Activated B cell treated with CpG ODN at 0.5 μM for 24 hours (primary cell): ENCODE data around the gene BRCA2. TPM values are rescaled to one million over a fixed set of nuclear protein-coding genes. Genes with fewer than 3 reads are reported as not detected.

ENCODE experiments used
- ATAC-seq: fragments of 200-7000 bp; cut with Tn5 transposase; one replicate; pipeline ENCODE4 v1.10.0; 2021; ENCODE audit warnings: low read depth, mild to moderate bottlenecking, moderate library complexity
- CTCF ChIA-PET: fragments of 350-600 bp; sonication (Branson Sonifier 250); formaldehyde crosslinking; loops from one replicate; lab custom pipeline; 2021; ENCODE audit warnings: antibody characterized with exemption; lab: Charles Lee
- POLR2A ChIA-PET: fragments of 350-600 bp; sonication (Branson Sonifier 250); formaldehyde crosslinking; loops from one replicate; lab custom pipeline; 2021; ENCODE audit warnings: antibody characterized with exemption; lab: Charles Lee
- DNase-seq: peaks from one replicate; pipeline ENCODE4 v3.0.0; 2022
- H3K27ac Mint-ChIP-seq: one replicate; pipeline ENCODE4 v1.8.0; 2020; ENCODE audit warnings: mixed read lengths
- H3K27me3 Mint-ChIP-seq: one replicate; pipeline ENCODE4 v1.8.0; 2021; ENCODE audit warnings: mixed read lengths
- H3K36me3 Mint-ChIP-seq: one replicate; pipeline ENCODE4 v1.8.0; 2021; ENCODE audit warnings: low read depth, mixed read lengths
- H3K4me1 Mint-ChIP-seq: one replicate; pipeline ENCODE4 v1.8.0; 2021; ENCODE audit warnings: mixed read lengths
- H3K4me3 Mint-ChIP-seq: one replicate; pipeline ENCODE4 v1.8.0; 2020; ENCODE audit warnings: mild to moderate bottlenecking, mixed read lengths
- H3K9me3 Mint-ChIP-seq: one replicate; pipeline ENCODE4 v1.8.0; 2020; ENCODE audit warnings: mixed read lengths
- CTCF ChIP-seq: fragments of 200-600 bp; IDR thresholded peaks from one replicate; pipeline ENCODE4 v1.8.0; 2022; ENCODE audit warnings: antibody characterized with exemption, mild to moderate bottlenecking
- intact Hi-C: fragments of 100-400 bp; cut with micrococcal nuclease; formaldehyde crosslinking; loops from one replicate; pipeline ENCODE4 v1.15.1; 2024
- total RNA-seq: library from RNA; stranded (reverse); gene quantifications from 2 replicates; pipeline ENCODE4 v1.2.3, GENCODE V29; 2022

The BRCA2 gene, protein sequence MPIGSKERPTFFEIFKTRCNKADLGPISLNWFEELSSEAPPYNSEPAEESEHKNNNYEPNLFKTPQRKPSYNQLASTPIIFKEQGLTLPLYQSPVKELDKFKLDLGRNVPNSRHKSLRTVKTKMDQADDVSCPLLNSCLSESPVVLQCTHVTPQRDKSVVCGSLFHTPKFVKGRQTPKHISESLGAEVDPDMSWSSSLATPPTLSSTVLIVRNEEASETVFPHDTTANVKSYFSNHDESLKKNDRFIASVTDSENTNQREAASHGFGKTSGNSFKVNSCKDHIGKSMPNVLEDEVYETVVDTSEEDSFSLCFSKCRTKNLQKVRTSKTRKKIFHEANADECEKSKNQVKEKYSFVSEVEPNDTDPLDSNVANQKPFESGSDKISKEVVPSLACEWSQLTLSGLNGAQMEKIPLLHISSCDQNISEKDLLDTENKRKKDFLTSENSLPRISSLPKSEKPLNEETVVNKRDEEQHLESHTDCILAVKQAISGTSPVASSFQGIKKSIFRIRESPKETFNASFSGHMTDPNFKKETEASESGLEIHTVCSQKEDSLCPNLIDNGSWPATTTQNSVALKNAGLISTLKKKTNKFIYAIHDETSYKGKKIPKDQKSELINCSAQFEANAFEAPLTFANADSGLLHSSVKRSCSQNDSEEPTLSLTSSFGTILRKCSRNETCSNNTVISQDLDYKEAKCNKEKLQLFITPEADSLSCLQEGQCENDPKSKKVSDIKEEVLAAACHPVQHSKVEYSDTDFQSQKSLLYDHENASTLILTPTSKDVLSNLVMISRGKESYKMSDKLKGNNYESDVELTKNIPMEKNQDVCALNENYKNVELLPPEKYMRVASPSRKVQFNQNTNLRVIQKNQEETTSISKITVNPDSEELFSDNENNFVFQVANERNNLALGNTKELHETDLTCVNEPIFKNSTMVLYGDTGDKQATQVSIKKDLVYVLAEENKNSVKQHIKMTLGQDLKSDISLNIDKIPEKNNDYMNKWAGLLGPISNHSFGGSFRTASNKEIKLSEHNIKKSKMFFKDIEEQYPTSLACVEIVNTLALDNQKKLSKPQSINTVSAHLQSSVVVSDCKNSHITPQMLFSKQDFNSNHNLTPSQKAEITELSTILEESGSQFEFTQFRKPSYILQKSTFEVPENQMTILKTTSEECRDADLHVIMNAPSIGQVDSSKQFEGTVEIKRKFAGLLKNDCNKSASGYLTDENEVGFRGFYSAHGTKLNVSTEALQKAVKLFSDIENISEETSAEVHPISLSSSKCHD (N-terminal part only)
- total RNA-seq: 4.5 and 6.6 TPM in 2 replicates

- POLR2A ChIA-PET: interaction anchor here (0.6 to 3.8 kb wide), 29 partner anchors 9 to 1287 kb away, joined by 3 to 64 read pairs (median 4); partner anchors contain the start of genes FRY, N4BP2L1, N4BP2L2 and PDS5B
- intact Hi-C loops: loop anchor here (1.0 to 10.0 kb wide), 11 partner anchors 113 to 1502 kb away; partner anchors contain the start of genes B3GLCT, FRY, N4BP2L1 and N4BP2L2
- peak; percentile 88 for ATAC-seq
- peak; percentile 80 for DNase-seq
- CTCF ChIA-PET: interaction anchor here (0.7 to 4.1 kb wide), 9 partner anchors 10 to 1228 kb away, joined by 3 to 17 read pairs (median 3); partner anchors contain the start of genes N4BP2L1 and PDS5B
- Mint-ChIP-seq H3K9me3 (no peaks in the 10 kb centered on the region), H3K4me1 (peaks cover 14% of the 10 kb centered on the region), H3K27me3 (no peaks in the 10 kb centered on the region), H3K36me3 (peaks cover 11% of the 10 kb centered on the region), H3K4me3 (peak within 1 kb of the TSS; percentile 94), H3K27ac (peak within 1 kb of the TSS; percentile 100)
- no peak for TF ChIP-seq CTCF
Observed at GRCh38 chr13:32315238-32316027, at the start of gene BRCA2, which contains the start of gene ZAR1L. Gene BRCA2 (plus strand): TSS chr13:32315508. CDS start chr13:32316461, 953 bp downstream. Gene ZAR1L (minus strand): TSS chr13:32315363. CDS start chr13:32311925, 3,438 bp downstream.

DNA sequence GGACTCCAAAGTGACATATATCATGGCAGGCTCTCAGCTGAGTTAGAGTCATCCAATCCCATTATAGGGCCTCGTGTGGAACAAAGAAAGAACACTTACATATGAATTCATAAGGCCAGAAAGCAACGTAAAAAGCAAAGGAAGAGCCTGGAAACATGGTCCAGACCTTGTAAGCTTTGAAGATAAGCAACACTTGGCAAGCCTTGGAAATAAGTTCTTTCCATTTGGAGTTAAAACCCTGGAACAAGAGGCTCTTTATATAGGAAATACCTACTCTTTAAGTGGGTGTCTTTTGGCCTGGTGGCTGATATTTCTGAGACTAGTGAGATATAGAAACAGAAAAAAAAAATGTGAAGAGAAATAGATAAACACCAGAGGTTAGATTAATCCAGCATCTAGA, 49.6 kb upstream of the BRCA2 start:
- ChIA-PET POLR2A (no interaction called here), CTCF (interaction anchor here (1.2 kb wide), 1 partner anchor 150 kb away, joined by 4 read pairs; no protein-coding TSS in a partner anchor)
- no peak for TF ChIP-seq CTCF
- intact Hi-C loops: no loop called here
- no peaks in the 10 kb centered on the region for H3K9me3 Mint-ChIP-seq
- no peak overlapping the region for H3K4me3 Mint-ChIP-seq
- H3K27ac Mint-ChIP-seq: no peak overlapping the region
- H3K36me3 Mint-ChIP-seq: no peaks in the 10 kb centered on the region
- no peaks in the 10 kb centered on the region for H3K27me3 Mint-ChIP-seq
- ATAC-seq (no peak), DNase-seq (no peak)
- H3K4me1 Mint-ChIP-seq: no peaks in the 10 kb centered on the region

DNA sequence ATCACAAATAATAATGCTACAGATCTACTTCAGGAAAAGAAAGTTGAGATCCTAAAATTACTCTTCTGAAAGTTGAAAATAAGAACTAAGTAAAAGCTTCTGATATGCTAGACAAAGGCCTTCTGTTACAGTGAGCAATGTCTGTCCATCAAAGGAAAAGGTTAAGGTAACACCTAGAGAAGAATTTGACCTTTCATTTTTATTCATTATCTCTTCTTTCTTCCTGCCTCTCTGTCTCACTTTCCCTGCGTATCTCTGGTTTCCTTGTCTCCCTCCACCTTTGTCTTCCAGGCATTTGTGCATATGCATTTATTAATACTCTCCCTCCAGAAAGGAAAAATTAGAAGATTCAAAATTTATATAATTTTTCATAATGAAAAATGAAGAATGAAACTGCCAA, 49.2 kb upstream of the BRCA2 start:
- DNase-seq (no peak), ATAC-seq (no peak)
- Mint-ChIP-seq H3K27me3 (no peaks in the 10 kb centered on the region), H3K4me3 (no peak overlapping the region), H3K9me3 (no peaks in the 10 kb centered on the region), H3K27ac (no peak overlapping the region), H3K36me3 (no peaks in the 10 kb centered on the region), H3K4me1 (no peaks in the 10 kb centered on the region)
- CTCF ChIA-PET: interaction anchor here (1.2 kb wide), 1 partner anchor 149 kb away, joined by 4 read pairs; no protein-coding TSS in a partner anchor
- POLR2A ChIA-PET: no interaction called here
- intact Hi-C loops: no loop called here
- no peak for TF ChIP-seq CTCF

GRCh38 chr13:32267836-32268439, 47.4 kb upstream of the BRCA2 start:
- peak; percentile 67 for TF ChIP-seq CTCF
- Mint-ChIP-seq H3K4me1 (no peaks in the 10 kb centered on the region), H3K4me3 (no peak overlapping the region), H3K27ac (no peak overlapping the region), H3K27me3 (no peaks in the 10 kb centered on the region), H3K9me3 (no peaks in the 10 kb centered on the region), H3K36me3 (no peaks in the 10 kb centered on the region)
- intact Hi-C loops: loop anchor here (1.0 kb wide), 3 partner anchors 42 to 313 kb away; no protein-coding TSS in a partner anchor
- ChIA-PET CTCF (interaction anchor here (0.6 to 1.8 kb wide), 8 partner anchors 9 to 358 kb away, joined by 3 to 10 read pairs (median 4); no protein-coding TSS in a partner anchor), POLR2A (no interaction called here)
- DNase-seq (peak; percentile 22), ATAC-seq (peak; percentile 93)
